ENCODE measurements around the gene EXOSC7.
"Not testable (repeated sequence)": the region's sequence is repeated elsewhere in the genome, so short reads cannot be mapped to it uniquely, and the experiment has no call there.

The EXOSC7 gene

GRCh38 chr3:45024542-45025255 is 48.7 kb downstream of the EXOSC7 start:
- no peak for DNase-seq (ENCODE audit: low spot score)

GRCh38 chr3:45026038-45026437 is 50.0 kb downstream of the EXOSC7 start, which contains the start of gene CLEC3B:
Gene CLEC3B, plus strand, starts transcription at chr3:45026303. Its CDS starts 60 bp downstream, at chr3:45026363.
- DNase-seq (ENCODE audit: low spot score) = no peak

GRCh38 chr3:45026957-45027356 is 50.9 kb downstream of the EXOSC7 start:
- DNase-seq (ENCODE audit: low spot score) = no peak

GRCh38 chr3:45027441-45027840 is 51.4 kb downstream of the EXOSC7 start:
- DNase-seq (ENCODE audit: low spot score) = no peak

GRCh38 chr3:45029216-45029615 is 53.2 kb downstream of the EXOSC7 start:
- DNase-seq (ENCODE audit: low spot score) = no peak

- no peak for DNase-seq (ENCODE audit: low spot score)
These were observed 53.6 kb downstream of the EXOSC7 start for GRCh38 chr3:45029661-45030060.

- no peak for DNase-seq (ENCODE audit: low spot score)
These were observed 55.5 kb downstream of the EXOSC7 start for GRCh38 chr3:45031531-45031930.

- no peak for DNase-seq (ENCODE audit: low spot score)
These were observed 56.1 kb downstream of the EXOSC7 start for GRCh38 chr3:45032113-45032512.

- DNase-seq (ENCODE audit: low spot score) = no peak
These were observed 57.7 kb downstream of the EXOSC7 start for GRCh38 chr3:45033791-45034190.

GRCh38 chr3:45034612-45035252 is 58.7 kb downstream of the EXOSC7 start:
- DNase-seq (ENCODE audit: low spot score) = peak; percentile 77

GRCh38 chr3:45035441-45036301 is 59.6 kb downstream of the EXOSC7 start:
- DNase-seq (ENCODE audit: low spot score) = no peak

- peak; percentile 97 for DNase-seq (ENCODE audit: low spot score)
These were observed 61.8 kb downstream of the EXOSC7 start for GRCh38 chr3:45037720-45038455.

GRCh38 chr3:45041666-45042065 is 65.6 kb downstream of the EXOSC7 start:
- no peak for DNase-seq (ENCODE audit: low spot score)

GRCh38 chr3:45042162-45042561 is 66.1 kb downstream of the EXOSC7 start:
- DNase-seq (ENCODE audit: low spot score) = no peak

GRCh38 chr3:45043728-45044299 is 67.8 kb downstream of the EXOSC7 start:
- no peak for DNase-seq (ENCODE audit: low spot score)

GRCh38 chr3:45048244-45048643 is 72.2 kb downstream of the EXOSC7 start:
- no peak for DNase-seq (ENCODE audit: low spot score)

GRCh38 chr3:45049807-45050206 is 73.8 kb downstream of the EXOSC7 start:
- no peak for DNase-seq (ENCODE audit: low spot score)

GRCh38 chr3:45051685-45052084 is 75.6 kb downstream of the EXOSC7 start:
- DNase-seq (ENCODE audit: low spot score) = no peak

- not testable (repeated sequence) for DNase-seq (ENCODE audit: low spot score)
These were observed 77.8 kb downstream of the EXOSC7 start for GRCh38 chr3:45053805-45054195.

GRCh38 chr3:45054196-45054857 is 78.3 kb downstream of the EXOSC7 start:
- DNase-seq (ENCODE audit: low spot score) = no peak

GRCh38 chr3:45055032-45055410 is 79.0 kb downstream of the EXOSC7 start:
- no peak for DNase-seq (ENCODE audit: low spot score)
